Caki2 (cell line): ENCODE results near the gene PLIN5. TPM values are rescaled to one million over a fixed set of nuclear protein-coding genes. Genes with fewer than 3 reads are reported as not detected.
"Not testable (repeated sequence)": the region's sequence is repeated elsewhere in the genome, so short reads cannot be mapped to it uniquely, and the experiment has no call there.

Experiments
- DNase-seq: peaks from one replicate; pipeline ENCODE4 v3.0.0-alpha.2; 2015; ENCODE audit warnings: low read depth
- in situ Hi-C: cut with HindIII; loops from 2 replicates; pipeline ENCODE4 v1.10.0; 2016; ENCODE audit warnings: low sequenced_read_pairs, low pct_unique_long_range_greater_than_20kb, mixed read lengths
- total RNA-seq: library from RNA; depleted of rRNA; stranded (reverse); fragments of >200 nt; shearing (Covaris generic); gene quantifications from 2 replicates; pipeline ENCODE4 v1.2.3, GENCODE V29; 2014; ENCODE audit warnings: low replicate concordance

PLIN5 gene
- total RNA-seq, 1 experiment from 2014 or later: not detected

GRCh38 chr19:4550479-4551050 lies 15.5 kb upstream of the PLIN5 start:
- in situ Hi-C loops: no loop called here
- no peak for DNase-seq

GRCh38 chr19:4550018-4550417 lies 15.0 kb upstream of the PLIN5 start:
- DNase-seq: no peak
- in situ Hi-C loops: no loop called here

- in situ Hi-C loops: no loop called here
- DNase-seq: no peak
Observed at GRCh38 chr19:4548238-4548584, 13.2 kb upstream of the PLIN5 start.

- in situ Hi-C loops: no loop called here
Observed at GRCh38 chr19:4547303-4548237, 12.5 kb upstream of the PLIN5 start.

GRCh38 chr19:4543842-4544647 lies 9.0 kb upstream of the PLIN5 start:
- in situ Hi-C loops: no loop called here
- no peak for DNase-seq

More at GRCh38 chr19:4547303-4548237, 12.5 kb upstream of the PLIN5 start:
- DNase-seq: no peak

- in situ Hi-C loops: no loop called here
Observed at GRCh38 chr19:4542896-4543841, 8.1 kb upstream of the PLIN5 start.

GRCh38 chr19:4541806-4542145 lies 6.8 kb upstream of the PLIN5 start:
- in situ Hi-C loops, DNase-seq: not testable (repeated sequence)

More at GRCh38 chr19:4542896-4543841, 8.1 kb upstream of the PLIN5 start:
- DNase-seq: no peak

- in situ Hi-C loops: no loop called here
- no peak for DNase-seq
Observed at GRCh38 chr19:4541114-4541805, 6.2 kb upstream of the PLIN5 start.

GRCh38 chr19:4539693-4540581 lies 4.9 kb upstream of the PLIN5 start, which contains the start of gene LRG1:
Gene LRG1 (minus strand): TSS chr19:4540036. CDS start chr19:4540013, 23 bp downstream.
- in situ Hi-C loops: no loop called here
- no peak for DNase-seq

GRCh38 chr19:4539169-4539692 lies 4.2 kb upstream of the PLIN5 start:
- no peak for DNase-seq
- in situ Hi-C loops: no loop called here

- in situ Hi-C loops: no loop called here
Observed at GRCh38 chr19:4538601-4538954, 3.6 kb upstream of the PLIN5 start.

GRCh38 chr19:4537953-4538600 lies 3.1 kb upstream of the PLIN5 start:
- in situ Hi-C loops: no loop called here
- no peak for DNase-seq

More at GRCh38 chr19:4538601-4538954, 3.6 kb upstream of the PLIN5 start:
- DNase-seq: no peak

GRCh38 chr19:4536798-4537197 lies 1.8 kb upstream of the PLIN5 start:
- in situ Hi-C loops: no loop called here
- peak; percentile 34 for DNase-seq

- in situ Hi-C loops: no loop called here
Observed at GRCh38 chr19:4533835-4534424, 1.1 kb downstream of the PLIN5 start.

GRCh38 chr19:4533334-4533733 lies 1.7 kb downstream of the PLIN5 start:
- no peak for DNase-seq
- in situ Hi-C loops: no loop called here

More at GRCh38 chr19:4533835-4534424, 1.1 kb downstream of the PLIN5 start:
- no peak for DNase-seq
